NCI-H1092 treated with DMSO at 0.1 percent for 48 hours (cell line): ENCODE data around the gene PILRA.
"Not testable (repeated sequence)": the region's sequence is repeated elsewhere in the genome, so short reads cannot be mapped to it uniquely, and the experiment has no call there.

Experiments
- DNase-seq: peaks from one replicate; lab custom pipeline; 2025; lab: John Stamatoyannopoulos, UW

PILRA gene

DNA sequence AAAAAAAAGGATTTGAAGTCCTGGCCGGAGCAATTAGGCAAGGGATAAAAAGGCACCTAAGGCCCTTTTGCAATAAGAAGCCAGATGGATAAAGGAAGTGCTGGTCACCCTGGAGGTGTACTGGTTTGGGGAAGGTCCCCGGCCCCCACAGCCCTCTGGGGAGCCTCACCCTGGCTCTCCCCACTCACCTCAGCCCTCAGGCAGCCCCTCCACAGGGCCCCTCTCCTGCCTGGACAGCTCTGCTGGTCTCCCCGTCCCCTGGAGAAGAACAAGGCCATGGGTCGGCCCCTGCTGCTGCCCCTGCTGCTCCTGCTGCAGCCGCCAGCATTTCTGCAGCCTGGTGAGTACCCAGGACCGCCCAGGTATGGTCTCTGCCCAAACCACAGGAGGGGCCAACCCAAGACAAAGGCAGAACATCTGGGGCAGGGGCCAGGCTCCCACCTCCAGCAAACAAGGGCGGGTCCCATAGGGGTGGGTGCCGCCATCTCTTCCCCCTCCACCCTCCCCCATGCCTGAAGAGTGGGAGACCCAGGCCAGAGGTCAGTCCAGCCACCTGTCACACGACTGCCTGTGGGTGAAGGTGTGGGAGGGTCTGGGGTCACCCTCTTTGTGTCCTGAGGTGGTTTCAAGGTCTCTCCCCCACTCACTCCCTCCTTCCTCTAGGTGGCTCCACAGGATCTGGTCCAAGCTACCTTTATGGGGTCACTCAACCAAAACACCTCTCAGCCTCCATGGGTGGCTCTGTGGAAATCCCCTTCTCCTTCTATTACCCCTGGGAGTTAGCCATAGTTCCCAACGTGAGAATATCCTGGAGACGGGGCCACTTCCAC lies 15.0 kb upstream of the PILRA start, which contains the start of gene PILRB:
Gene PILRB, plus strand, starts transcription at position 91 of the 830 bp plus-strand sequence. Its CDS starts 186 bp downstream, at position 277.
- DNase-seq, result no peak

DNA sequence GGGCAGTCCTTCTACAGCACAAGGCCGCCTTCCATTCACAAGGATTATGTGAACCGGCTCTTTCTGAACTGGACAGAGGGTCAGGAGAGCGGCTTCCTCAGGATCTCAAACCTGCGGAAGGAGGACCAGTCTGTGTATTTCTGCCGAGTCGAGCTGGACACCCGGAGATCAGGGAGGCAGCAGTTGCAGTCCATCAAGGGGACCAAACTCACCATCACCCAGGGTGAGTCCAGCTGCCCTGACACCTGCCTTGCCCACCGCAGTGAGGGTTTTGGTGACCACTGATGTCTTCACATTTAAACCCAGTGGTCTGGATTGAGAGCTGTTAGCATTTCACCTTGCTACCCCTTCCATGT lies 14.5 kb upstream of the PILRA start:
- no peak for DNase-seq

DNA sequence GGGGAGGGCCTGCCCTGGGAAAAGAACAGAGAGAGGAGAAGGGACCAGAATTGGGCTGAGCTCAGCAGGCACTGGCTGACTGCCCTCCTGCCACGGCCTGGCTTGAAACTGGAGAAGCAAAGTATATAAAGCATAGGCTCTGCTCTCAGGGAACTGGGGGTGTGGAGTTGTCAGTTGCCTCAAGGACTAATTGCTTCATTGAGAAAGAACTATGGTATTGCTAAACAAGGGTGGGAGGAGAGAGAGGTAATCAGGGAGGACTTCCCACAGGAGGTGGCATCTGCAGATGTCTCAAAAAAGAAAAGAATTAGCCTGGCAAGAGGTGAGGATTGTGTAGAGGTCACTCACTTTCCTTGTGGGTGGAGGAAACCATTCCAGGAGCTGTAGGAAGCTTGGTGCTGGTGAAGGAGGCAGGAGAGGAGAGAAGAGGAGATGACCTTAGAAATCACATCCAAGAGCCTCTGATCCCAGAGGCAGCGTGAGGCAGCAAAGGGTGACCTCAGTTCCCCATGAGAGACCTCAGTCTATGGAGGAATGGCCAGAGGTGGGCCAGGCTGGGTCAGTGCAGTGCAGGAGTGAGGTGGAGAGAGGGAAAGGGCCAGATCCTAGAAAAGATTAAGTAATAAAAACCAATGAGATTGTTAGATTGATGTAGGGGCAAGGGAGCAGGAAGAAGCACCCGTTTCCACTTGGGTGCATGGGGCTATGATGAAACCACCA lies 13.0 kb upstream of the PILRA start:
- DNase-seq, result no peak

DNA sequence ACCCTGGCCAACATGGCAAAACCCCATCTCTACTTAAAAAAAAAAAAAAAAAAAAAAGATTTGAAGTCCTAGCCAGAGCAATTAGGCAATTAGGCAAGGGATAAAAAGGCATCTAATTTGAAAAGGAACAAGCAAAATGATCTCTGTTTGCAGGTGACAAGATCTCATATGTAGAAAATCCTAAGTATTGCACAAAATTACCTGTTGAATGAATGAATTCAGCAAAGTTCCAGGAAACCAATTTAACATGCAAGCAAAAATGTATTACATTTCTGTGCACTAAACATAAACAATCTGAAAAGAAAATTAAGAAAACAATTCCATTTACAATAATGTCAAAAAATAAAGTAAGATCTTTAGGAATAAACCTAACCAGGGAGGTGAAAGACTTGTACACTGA lies 10.2 kb upstream of the PILRA start:
- no peak for DNase-seq

DNA sequence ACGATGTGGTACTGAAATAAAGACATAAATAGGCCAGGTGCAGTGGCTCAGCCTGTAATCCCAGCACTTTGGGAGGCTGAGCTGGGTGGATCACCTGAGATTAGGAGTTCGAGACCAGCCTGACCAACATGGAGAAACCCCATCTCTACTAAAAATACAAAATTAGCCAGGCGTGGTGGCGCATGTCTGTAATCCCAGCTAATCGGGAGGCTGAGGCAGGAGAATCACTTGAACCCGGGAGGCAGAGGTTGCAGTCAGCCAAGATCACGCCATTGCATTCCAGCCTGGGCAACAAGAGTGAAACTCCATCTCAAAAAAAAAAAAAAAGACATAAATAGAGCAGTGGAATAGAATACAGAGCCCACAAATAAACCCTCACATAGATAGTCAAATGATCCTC lies 9.5 kb upstream of the PILRA start:
- DNase-seq, result not testable (repeated sequence)

DNA sequence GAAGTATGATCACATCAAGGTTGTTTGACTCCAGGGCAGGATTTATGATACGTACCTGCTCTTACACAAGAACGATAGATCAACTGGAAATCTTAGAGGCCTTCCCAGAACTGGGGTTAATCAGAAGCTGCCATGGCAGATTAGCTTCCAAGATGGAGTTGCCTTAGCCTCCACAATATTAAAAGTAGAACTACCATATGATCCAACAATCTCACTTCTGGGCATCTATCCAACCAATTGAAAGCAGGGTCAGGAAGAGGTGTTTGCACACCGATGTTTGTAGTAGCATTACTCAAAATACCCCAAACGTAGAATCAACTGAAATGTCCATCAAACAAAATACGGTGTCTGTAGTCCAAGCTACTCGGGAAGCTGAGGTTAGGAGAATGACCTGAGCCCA lies 8.8 kb upstream of the PILRA start:
- no peak for DNase-seq

DNA sequence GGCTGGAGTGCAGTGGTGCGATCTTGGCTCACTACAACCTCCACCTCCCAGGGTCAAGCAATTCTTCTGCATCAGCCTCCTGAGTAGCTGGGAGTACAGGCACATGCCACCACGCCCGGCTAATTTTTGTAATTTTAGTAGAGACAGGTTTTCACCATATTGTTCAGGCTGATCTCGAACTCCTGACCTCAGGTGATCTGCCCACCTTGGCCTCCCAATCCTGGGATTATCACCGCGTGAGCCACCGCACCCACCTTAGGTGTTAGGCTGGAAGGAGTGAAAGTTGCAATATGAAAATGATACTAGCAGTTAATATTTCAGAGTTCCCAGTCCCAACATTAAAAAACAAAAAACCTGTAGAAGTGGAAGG lies 7.3 kb upstream of the PILRA start:
- not testable (repeated sequence) for DNase-seq

DNA sequence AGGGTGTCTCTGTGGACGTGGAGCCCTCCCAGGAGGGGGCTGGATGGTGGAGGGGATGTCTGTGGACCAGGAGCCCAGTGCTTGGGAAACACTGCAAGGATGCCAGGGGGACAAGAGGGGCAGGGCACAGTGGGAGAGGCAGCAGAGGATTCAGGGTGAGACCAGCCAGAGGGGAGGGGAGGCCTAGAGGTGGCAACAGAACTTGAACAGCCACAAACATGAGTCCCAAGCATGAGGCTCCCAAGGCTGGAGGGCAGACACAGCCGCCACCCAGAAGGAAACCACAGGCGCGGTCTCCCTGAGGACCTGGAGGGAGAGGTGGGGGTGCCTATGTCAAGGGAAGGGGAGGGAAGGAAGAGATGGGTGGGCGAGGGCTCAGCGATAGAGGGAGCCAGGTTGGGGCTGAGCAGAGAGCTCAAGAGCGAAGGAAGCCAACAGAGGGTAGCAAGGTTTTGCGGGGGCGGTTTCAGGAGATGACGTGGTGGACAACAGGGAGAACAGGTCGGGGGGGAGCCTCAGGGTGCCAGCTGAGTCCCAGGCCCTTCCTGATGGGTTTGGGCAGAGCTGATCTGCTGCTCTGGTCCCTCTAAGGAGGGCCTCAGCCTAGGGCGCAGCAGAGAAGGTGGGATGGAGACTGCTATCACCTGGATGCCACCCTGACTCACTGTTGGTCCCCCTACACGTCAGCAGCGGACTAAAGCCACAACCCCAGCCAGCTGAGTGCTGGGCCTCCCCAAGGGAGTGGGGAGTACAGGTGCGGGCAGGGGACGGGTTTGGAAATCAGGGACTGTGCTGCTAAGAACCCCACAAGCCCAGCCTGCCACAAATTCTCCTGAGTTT lies 6.7 kb upstream of the PILRA start:
- DNase-seq, result no peak

DNA sequence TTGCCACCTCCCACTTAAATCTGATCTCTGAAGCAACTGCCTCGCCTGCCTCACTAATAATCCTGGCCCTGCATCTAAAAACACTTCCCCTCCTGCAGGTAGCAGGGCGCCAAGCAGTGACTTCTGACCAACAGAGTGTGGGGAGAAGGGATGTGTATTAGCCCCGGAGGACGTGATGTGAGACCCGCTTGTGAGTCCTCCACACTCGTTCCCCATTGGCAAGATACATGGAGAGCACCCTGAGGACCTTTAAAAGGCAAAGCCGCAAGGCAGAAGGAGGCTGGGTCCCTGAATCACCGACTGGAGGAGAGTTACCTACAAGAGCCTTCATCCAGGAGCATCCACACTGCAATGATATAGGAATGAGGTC lies 6.1 kb upstream of the PILRA start:
- no peak for DNase-seq

DNA sequence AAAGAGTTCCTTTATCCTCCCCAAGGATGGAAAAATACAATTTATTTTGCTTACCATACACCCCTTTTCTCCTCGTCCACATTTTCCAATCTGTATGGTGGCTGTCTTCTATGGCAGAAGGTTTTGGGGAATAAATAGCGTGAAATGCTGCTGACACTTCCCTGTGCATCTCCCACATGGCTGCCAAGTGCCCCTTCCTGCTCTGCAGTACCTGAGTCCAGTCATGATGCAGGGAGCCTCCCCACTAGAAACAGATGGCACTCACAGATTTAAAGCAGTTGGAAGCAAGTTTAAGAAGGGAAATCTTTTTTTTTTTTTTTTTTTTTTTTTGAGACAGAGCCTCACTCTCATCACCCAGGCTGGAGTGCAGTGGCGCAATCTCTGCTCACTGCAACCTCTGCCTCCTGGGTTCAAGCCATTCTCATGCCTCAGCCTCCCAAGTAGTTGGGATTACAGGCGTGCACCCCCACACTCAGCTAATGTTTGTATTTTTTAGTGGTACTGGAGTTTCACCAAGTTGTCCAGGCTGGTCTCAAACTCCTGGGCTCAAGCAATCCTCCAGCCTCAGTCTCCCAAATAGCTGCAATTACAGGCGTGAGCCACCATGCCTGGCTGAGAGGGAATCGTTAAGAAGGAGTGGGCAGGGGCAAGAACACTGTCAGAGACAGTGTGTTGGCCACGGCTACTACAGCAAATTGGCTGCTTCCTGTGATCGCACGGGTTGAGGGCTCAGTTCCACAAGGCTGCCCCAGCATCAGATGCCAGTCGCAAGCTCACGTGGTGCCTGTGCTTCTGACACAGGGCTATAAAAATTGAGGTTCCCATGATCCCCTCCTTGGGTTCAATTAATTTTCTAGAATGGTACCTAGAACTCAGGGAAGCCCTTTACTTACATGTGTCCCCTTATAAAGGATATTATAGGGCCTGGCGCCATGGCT lies 5.3 kb upstream of the PILRA start:
- no peak for DNase-seq

DNA sequence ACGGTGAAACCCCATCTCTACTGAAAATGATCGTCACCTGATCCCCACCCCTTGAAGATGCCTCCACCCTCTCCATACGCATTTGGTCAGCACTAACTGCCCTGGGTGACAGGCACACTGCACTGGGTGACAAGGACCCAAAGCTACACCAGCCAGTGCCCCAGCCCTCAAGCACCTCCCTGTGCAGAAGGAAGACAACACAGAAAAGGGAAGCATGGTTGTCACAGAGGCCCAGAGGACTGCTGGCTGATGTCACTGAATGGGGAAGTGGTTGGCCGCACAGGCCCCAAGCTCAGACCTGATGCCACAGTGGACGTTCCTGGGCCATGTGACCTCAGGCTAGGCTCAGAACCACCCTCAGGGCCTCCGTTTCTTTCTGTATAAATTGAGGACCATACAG lies 4.2 kb upstream of the PILRA start:
- no peak for DNase-seq

DNA sequence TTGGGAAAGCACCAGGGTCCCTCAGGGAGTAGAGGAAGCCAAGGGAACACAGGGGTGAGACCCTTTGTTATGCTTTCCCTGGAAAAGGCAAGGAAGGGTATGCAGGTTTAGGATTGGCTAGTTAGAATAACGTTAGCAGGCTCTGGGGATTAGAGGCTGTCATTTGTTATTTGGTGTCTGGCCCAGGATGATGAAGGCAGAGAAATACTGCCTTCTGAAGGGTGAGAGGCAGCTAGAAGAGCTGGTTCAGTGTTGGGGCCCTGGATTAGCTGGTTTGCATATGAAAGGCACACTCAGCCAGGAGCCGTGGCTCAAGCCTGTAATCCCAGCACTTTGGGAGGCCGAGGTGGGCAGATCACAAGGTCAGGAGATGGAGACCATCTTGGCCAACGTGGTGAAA lies 3.0 kb upstream of the PILRA start:
- no peak for DNase-seq

DNA sequence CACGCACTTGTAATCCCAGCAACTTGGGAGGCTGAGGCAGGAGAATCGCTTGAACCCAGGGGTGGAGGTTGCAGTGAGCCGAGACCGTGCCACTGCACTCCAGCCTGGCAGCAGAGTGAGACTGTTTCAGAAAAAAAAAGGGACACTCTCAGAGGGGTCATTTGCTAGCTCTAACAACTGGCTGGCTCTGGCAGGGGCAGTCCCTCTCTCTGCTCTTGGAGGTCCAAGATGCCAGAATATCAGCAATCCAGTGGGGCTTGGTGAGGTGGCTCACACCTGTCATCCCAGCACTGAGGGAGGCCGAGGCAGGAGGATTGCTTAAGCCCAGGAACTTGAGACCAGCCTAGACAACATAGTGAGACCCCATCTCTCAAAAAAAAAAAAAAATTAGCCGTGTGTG lies 2.5 kb upstream of the PILRA start:
- DNase-seq, result no peak

DNA sequence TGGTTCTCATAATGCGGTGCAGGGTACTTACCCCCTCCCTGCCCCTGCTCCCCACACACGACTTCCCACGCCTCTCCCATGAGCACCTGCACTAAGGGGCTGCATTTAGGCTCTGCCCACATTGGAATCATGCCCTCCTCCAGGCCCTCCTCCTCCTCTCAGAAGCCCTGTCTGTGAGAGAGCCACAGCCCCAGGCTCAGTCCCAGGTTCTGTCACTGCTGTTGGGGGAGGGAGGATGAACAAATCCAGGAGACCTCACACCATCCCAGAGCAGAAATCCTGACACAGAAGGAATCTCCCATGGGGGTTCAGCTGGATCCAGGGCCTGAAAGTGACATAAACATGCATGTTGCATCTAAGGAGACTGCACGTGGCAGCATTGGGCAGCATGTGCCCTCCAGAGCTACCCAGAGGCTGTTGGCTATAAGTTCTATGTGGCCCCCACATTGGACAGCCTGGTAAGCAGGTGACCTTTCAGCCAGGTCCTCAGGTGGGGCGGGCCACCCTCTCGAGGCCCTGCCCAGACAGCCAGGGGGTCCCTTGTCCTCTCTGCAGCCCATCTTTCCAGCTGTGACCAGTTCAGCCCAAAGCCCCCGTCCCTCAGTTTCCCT lies 1.6 kb upstream of the PILRA start:
- no peak for DNase-seq

DNA sequence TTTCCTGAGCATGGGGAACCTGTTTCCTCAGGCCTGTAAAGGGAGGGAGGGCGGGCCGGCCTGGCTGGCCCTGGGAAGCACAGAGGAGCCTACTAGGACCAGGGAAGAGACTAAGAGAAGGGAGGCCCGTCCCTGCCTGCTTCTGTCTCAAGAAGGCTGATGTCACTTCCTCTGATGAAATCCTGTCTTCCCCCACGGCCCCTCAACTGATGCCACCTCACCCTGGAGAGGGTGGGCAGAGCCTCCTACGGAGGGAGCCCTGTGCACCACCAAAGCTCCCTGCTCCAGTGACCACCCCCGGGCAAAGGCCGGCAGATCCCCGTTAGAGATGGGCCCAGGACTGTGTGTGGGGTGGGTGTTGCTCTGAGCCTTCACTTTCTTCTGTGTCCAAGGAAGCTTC lies 1.0 kb upstream of the PILRA start:
- no peak for DNase-seq

DNA sequence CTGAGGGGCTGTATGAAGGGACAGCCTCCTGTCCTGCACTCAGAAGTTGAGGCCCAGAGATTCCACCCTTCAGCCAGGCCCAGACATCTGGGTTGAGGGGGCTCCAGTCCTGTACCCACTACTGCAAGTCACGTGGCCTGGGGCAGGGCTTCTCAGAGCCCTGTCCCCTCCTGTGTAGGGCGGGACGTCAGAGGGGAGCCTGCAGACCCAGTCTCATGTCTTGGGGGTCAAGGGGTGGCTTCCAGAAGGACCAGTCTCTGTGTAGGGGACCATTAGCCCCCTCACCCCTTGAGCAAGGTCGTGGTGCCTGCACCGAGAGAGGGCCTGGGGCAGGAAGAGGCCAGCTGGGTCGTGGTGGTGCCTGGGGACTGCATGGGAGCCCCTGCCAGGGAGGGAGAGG lies 593 bp upstream of the PILRA start:
- DNase-seq, result no peak

DNA sequence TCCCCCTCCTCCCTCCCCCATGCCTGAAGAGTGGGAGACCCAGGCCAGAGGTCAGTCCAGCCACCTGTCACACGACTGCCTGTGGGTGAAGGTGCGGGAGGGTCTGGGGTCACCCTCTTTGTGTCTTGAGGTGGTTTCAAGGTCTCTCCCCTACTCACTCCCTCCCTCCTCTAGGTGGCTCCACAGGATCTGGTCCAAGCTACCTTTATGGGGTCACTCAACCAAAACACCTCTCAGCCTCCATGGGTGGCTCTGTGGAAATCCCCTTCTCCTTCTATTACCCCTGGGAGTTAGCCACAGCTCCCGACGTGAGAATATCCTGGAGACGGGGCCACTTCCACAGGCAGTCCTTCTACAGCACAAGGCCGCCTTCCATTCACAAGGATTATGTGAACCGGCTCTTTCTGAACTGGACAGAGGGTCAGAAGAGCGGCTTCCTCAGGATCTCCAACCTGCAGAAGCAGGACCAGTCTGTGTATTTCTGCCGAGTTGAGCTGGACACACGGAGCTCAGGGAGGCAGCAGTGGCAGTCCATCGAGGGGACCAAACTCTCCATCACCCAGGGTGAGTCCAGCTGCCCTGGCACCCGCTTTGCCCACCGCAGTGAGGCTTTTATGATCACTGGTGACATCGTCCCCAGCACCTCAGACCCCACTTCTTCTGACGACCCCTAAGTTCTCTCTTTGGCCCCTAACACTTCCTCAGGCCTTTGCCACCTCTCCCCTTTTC lies 747 bp downstream of the PILRA start:
- DNase-seq, result not testable (repeated sequence)

DNA sequence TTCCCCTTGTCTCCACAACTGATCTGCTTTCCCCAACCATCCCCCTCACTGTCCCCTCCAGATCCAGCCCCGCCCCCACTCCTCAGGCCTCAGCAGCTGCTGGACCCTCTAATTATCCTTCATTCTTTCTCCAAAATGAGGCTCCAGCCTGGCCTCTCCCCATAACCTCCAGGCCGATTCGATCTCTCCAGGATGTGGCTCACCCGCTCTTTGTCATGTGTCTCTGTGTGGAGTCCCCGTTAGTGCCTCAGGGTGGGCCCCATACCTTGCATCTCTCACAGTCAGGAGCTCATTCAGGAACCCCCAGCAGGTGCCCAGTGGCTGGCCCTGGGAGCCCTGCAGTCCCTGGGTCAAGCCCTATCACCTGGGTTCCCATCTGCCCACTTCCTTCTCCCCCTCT lies 1.3 kb downstream of the PILRA start:
- no peak for DNase-seq

DNA sequence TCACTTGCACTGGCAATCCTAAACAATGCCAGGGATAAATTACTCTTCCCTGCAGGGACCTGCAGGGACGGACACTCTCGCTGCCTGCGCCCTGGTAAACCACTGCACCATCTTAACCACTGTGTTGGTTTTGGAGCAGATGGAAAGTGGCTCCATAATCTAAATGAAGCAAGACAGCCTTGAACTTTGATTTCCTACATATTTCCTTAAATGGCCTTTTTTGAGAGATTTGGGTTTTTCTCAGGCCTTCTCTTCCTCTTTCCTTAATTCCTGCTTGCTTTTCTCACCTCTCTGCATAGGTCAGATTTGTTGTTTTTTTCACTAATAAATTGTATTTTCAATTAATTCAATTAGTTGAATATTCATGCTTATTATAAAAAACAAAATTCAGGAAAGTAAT lies 2.8 kb downstream of the PILRA start:
- no peak for DNase-seq

DNA sequence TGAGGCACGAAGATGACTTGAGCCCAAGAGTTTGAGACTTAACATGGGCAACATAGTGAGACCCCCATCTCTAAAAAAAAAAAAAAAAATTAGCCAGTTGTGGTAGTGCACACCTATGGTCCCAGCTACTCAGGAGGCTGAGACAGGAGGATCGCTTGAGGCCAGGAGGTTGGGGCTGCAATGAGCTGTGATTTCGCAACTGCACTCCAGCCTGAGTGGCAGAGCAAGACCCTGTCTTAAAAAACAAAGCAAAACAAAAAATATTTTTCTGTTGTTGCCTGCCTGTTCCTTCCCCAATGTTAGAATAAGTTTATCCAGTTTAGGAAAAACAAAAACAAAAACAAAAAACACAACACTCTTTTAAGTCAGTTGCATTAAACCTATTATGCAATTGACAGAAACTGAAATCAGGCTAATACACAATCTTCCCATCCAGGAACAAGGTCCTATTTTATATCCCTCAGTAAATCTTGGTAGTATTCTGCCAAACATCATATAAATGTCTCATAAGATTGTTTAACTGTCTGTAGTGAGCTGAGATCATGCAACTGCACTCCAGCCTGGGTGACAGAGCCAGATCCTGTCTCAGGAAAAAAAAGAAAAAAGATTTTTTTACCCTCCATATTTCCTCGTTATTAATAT lies 4.9 kb downstream of the PILRA start:
- no peak for DNase-seq
